ENCODE results near the gene NPAS3.

GRCh38 chr14:33457021-33457420 lies 518.3 kb downstream of the NPAS3 start:
- TF ChIP-seq CREB1 (IDR thresholded peaks at IDR 0.05) (no peak), SIX5 (IDR thresholded peaks at IDR 0.05; ENCODE audit: low read depth, low read length) (no peak), CTCF (IDR thresholded peaks at IDR 0.05; ENCODE audit: control extremely low read depth in 1 of 3, insufficient read depth in 1 of 3, low read depth in 1 of 3, low read length in 3 of 3) (no peak), TAF1 (IDR thresholded peaks at IDR 0.05; ENCODE audit: low read depth, low read length) (no peak), HDAC2 (IDR thresholded peaks at IDR 0.05; ENCODE audit: borderline replicate concordance in 1 of 2, low read depth in 2 of 2, low read length in 2 of 2) (no peak), EZH2 (IDR thresholded peaks at IDR 0.05; ENCODE audit: low read depth, low read length, severe bottlenecking) (no peak), MAFK (IDR thresholded peaks at IDR 0.05; ENCODE audit: low read depth, low read length) (no peak), RAD21 (IDR thresholded peaks at IDR 0.05 in 1 of 2, conservative IDR thresholded peaks at IDR 0.05 in 1 of 2; ENCODE audit: low read depth in 2 of 2, low read length in 2 of 2) (no peak), CBX5 (IDR thresholded peaks at IDR 0.05; ENCODE audit: low read depth, low read length) (no peak), POLR2A (IDR thresholded peaks at IDR 0.05; ENCODE audit: control extremely low read depth in 1 of 2, low read depth in 2 of 2, low read length in 2 of 2) (no peak), RBBP5 (IDR thresholded peaks at IDR 0.05; ENCODE audit: borderline replicate concordance, low read depth, low read length) (no peak), CTBP2 (IDR thresholded peaks at IDR 0.05; ENCODE audit: borderline replicate concordance, insufficient read depth, insufficient read length, low read length) (no peak), POLR2AphosphoS5 (IDR thresholded peaks at IDR 0.05; ENCODE audit: low read depth, low read length) (no peak), CEBPB (IDR thresholded peaks at IDR 0.05; ENCODE audit: low read depth, low read length) (no peak)

All from H1 (cell line).